ENCODE measurements around the gene SRRM1. TPM values are rescaled to one million over a fixed set of nuclear protein-coding genes. Genes with fewer than 3 reads are reported as not detected.
"Not testable (repeated sequence)": the region's sequence is repeated elsewhere in the genome, so short reads cannot be mapped to it uniquely, and the experiment has no call there.

SRRM1 gene
- total and polyA plus RNA-seq, 2 donors (not counting 3 experiments of a cell fraction or from before 2014, with no cell fraction given), result 39.7 to 163 TPM

- H3K27ac ChIP-seq (ENCODE audit: insufficient read depth, low read depth, low read length), result peak overlapping the region; percentile 76
- H3K4me3 ChIP-seq (replicated peaks in 1 of 3; ENCODE audit: insufficient read depth in 1 of 3, low read depth in 1 of 3, low read length in 3 of 3), result peak overlapping the region in 1 of 3 experiments; percentile 12
- peak; percentile 96 for FAIRE-seq
- H3K9me3 ChIP-seq (replicated peaks; ENCODE audit: control insufficient read depth, insufficient read depth, low read length), result no peaks in the 10 kb centered on the region
- POLR2A ChIA-PET, result interaction anchor here (0.8 to 2.3 kb wide), 5 partner anchors 15 to 49 kb away, joined by 3 to 22 read pairs (median 5); partner anchors contain the start of gene CLIC4
- H3K27me3 ChIP-seq (ENCODE audit: control insufficient read depth in 2 of 2, insufficient read depth in 2 of 2, low read length in 2 of 2), result no peaks in the 10 kb centered on the region
- H2AFZ ChIP-seq (ENCODE audit: low read depth, low read length), result peak overlapping the region; percentile 15
- no peaks in the 10 kb centered on the region for H3K9me1 ChIP-seq (replicated peaks; ENCODE audit: control insufficient read depth, extremely low read depth, insufficient read depth, low read length)
- no peaks in the 10 kb centered on the region for H3K36me3 ChIP-seq (ENCODE audit: control insufficient read depth in 2 of 2, extremely low read depth in 1 of 2, insufficient read depth in 2 of 2, low read length in 2 of 2)
- TSS peak; percentile 65 for BruUV-seq (replicated peaks)
- CTCF ChIA-PET, result interaction anchor here (1.0 to 8.2 kb wide), 10 partner anchors 9 to 143 kb away, joined by 3 to 58 read pairs (median 4); partner anchors contain the start of gene CLIC4
- H3K79me2 ChIP-seq (ENCODE audit: control insufficient read depth, insufficient read depth, low read length), result no peaks in the 10 kb centered on the region
- intact Hi-C loops (cut with micrococcal nuclease) (loop anchor here (1.0 kb wide), 4 partner anchors 15 to 65 kb away; partner anchors contain the start of gene CLIC4), dilution Hi-C loops (cut with MboI; ENCODE audit: extremely low pct_ligation_motif_present, low sequenced_read_pairs) (no loop called here)
- H4K20me1 ChIP-seq (replicated peaks; ENCODE audit: control insufficient read depth, extremely low read depth, insufficient read depth, low read length), result no peaks in the 10 kb centered on the region
- peak overlapping the region; percentile 61 for H3K9ac ChIP-seq (replicated peaks; ENCODE audit: extremely low read depth, insufficient read depth, low read length)
- H3K4me2 ChIP-seq (ENCODE audit: insufficient read depth, low read length), result peak overlapping the region; percentile 63
- peak; percentile 97 for DNase-seq (ENCODE audit: low read depth, low spot score)
- TF ChIP-seq POLR2AphosphoS5 (IDR thresholded peaks at IDR 0.05; ENCODE audit: insufficient read depth, low read depth, low read length) (peak; percentile 69), POLR2A (IDR thresholded peaks at IDR 0.05; ENCODE audit: low read depth, low read length) (peak; percentile 62), JUN (IDR thresholded peaks at IDR 0.05; ENCODE audit: borderline replicate concordance, insufficient read depth, insufficient read length, low read depth) (peak; percentile 24)
- TF ChIP-seq, protein P1, sequence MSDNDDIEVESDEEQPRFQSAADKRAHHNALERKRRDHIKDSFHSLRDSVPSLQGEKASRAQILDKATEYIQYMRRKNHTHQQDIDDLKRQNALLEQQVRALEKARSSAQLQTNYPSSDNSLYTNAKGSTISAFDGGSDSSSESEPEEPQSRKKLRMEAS (IDR thresholded peaks at IDR 0.05; ENCODE audit: insufficient read depth, insufficient read length), result no peak
- TF ChIP-seq, protein P2, sequence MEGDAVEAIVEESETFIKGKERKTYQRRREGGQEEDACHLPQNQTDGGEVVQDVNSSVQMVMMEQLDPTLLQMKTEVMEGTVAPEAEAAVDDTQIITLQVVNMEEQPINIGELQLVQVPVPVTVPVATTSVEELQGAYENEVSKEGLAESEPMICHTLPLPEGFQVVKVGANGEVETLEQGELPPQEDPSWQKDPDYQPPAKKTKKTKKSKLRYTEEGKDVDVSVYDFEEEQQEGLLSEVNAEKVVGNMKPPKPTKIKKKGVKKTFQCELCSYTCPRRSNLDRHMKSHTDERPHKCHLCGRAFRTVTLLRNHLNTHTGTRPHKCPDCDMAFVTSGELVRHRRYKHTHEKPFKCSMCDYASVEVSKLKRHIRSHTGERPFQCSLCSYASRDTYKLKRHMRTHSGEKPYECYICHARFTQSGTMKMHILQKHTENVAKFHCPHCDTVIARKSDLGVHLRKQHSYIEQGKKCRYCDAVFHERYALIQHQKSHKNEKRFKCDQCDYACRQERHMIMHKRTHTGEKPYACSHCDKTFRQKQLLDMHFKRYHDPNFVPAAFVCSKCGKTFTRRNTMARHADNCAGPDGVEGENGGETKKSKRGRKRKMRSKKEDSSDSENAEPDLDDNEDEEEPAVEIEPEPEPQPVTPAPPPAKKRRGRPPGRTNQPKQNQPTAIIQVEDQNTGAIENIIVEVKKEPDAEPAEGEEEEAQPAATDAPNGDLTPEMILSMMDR (IDR thresholded peaks at IDR 0.05; ENCODE audit: extremely low read depth in 1 of 2, insufficient read depth in 1 of 2, low read depth in 1 of 2, low read length in 2 of 2), result no peak
- peaks cover 19% of the 10 kb centered on the region for H3K4me1 ChIP-seq (ENCODE audit: control insufficient read depth, extremely low read depth, insufficient read depth, low read length)
These were observed 62.4 kb downstream of the SRRM1 start for GRCh38 chr1:24705260-24706073.

GRCh38 chr1:24706074-24706389 lies 62.9 kb downstream of the SRRM1 start:
- DNase-seq (ENCODE audit: low read depth, low spot score); H3K9me1 ChIP-seq (replicated peaks; ENCODE audit: control insufficient read depth, extremely low read depth, insufficient read depth, low read length); dilution Hi-C loops (cut with MboI; ENCODE audit: extremely low pct_ligation_motif_present, low sequenced_read_pairs); H3K79me2 ChIP-seq (ENCODE audit: control insufficient read depth, insufficient read depth, low read length); BruUV-seq (replicated peaks); H4K20me1 ChIP-seq (replicated peaks; ENCODE audit: control insufficient read depth, extremely low read depth, insufficient read depth, low read length); intact Hi-C loops (cut with micrococcal nuclease); FAIRE-seq; H3K27me3 ChIP-seq (ENCODE audit: control insufficient read depth in 2 of 2, insufficient read depth in 2 of 2, low read length in 2 of 2); H3K36me3 ChIP-seq (ENCODE audit: control insufficient read depth in 2 of 2, extremely low read depth in 1 of 2, insufficient read depth in 2 of 2, low read length in 2 of 2); H3K4me3 ChIP-seq (replicated peaks in 1 of 3; ENCODE audit: insufficient read depth in 1 of 3, low read depth in 1 of 3, low read length in 3 of 3); H3K9me3 ChIP-seq (replicated peaks; ENCODE audit: control insufficient read depth, insufficient read depth, low read length): not testable (repeated sequence)
- Histone ChIP-seq H3K27ac (ENCODE audit: insufficient read depth, low read depth, low read length) (peak overlapping the region; percentile 76), H3K4me2 (ENCODE audit: insufficient read depth, low read length) (peak overlapping the region; percentile 63), H3K4me1 (ENCODE audit: control insufficient read depth, extremely low read depth, insufficient read depth, low read length) (peaks cover 19% of the 10 kb centered on the region), H2AFZ (ENCODE audit: low read depth, low read length) (peak overlapping the region; percentile 9), H3K9ac (replicated peaks; ENCODE audit: extremely low read depth, insufficient read depth, low read length) (peak overlapping the region; percentile 61)
- ChIA-PET POLR2A (interaction anchor here (1.3 to 2.3 kb wide), 3 partner anchors 18 to 40 kb away, joined by 4 to 22 read pairs (median 5); partner anchors contain the start of gene CLIC4), CTCF (interaction anchor here (1.1 to 8.2 kb wide), 4 partner anchors 18 to 142 kb away, joined by 3 to 58 read pairs (median 6); no protein-coding TSS in a partner anchor)

Data from endothelial cell of umbilical vein (primary cell).